Neural cell (in vitro differentiated cells): ENCODE measurements around the gene EGLN1.

ENCODE experiments used
- RAD21 ChIP-seq: fragments of 450-650 bp; conservative IDR thresholded peaks from 2 replicates; pipeline ENCODE4 v1.6.1; 2014; ENCODE audit warnings: antibody characterized with exemption, mild to moderate bottlenecking, moderate library complexity
- TF ChIP-seq, protein P1 (sequence below): fragments of 450-650 bp; IDR thresholded peaks from 2 replicates; pipeline ENCODE4 v1.5.1; 2014; ENCODE audit warnings: antibody characterized with exemption, mild to moderate bottlenecking, moderate library complexity; ENCODE audit not compliant: poor library complexity, severe bottlenecking

DNA sequence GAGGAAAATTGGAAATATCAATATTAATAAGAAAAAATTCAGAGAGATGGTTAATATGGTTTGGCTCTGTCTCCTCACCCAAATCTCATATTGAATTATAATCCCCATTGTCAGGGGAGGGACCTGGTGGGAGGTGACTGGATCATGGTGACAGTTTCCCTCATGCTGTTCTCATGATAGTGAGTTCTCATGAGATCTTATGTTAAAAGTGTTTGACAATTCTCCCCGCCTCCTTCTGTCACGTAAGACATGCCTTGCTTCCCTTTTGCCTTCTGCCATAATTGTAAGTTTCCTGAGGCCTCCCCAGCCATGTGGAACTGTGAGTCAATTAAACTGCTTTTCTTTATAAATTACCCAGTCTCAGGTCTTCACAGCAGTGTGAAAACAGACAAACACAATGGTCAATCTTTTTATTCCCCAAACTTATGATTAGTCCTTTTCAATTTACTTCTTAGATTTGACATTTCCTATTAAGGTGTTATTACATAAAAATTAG lies 11.0 kb downstream of the EGLN1 start:
- TF ChIP-seq RAD21, result no peak
- TF ChIP-seq, protein P1, sequence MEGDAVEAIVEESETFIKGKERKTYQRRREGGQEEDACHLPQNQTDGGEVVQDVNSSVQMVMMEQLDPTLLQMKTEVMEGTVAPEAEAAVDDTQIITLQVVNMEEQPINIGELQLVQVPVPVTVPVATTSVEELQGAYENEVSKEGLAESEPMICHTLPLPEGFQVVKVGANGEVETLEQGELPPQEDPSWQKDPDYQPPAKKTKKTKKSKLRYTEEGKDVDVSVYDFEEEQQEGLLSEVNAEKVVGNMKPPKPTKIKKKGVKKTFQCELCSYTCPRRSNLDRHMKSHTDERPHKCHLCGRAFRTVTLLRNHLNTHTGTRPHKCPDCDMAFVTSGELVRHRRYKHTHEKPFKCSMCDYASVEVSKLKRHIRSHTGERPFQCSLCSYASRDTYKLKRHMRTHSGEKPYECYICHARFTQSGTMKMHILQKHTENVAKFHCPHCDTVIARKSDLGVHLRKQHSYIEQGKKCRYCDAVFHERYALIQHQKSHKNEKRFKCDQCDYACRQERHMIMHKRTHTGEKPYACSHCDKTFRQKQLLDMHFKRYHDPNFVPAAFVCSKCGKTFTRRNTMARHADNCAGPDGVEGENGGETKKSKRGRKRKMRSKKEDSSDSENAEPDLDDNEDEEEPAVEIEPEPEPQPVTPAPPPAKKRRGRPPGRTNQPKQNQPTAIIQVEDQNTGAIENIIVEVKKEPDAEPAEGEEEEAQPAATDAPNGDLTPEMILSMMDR, result no peak
